DMS153 treated with DMSO at 0.1 percent for 48 hours (cell line): ENCODE data around the gene ASB10.

ENCODE experiments used
- DNase-seq: peaks from one replicate; lab custom pipeline; 2025; ENCODE audit not compliant: unreplicated experiment; lab: John Stamatoyannopoulos, UW

ASB10 gene

GRCh38 chr7:151189038-151189437, 2.0 kb upstream of the ASB10 start:
- no peak for DNase-seq

- no peak for DNase-seq
These were observed 1.1 kb upstream of the ASB10 start for GRCh38 chr7:151188252-151188542.

GRCh38 chr7:151187409-151188251, 580 bp upstream of the ASB10 start:
- no peak for DNase-seq

GRCh38 chr7:151185762-151186639, 1.0 kb downstream of the ASB10 start:
- DNase-seq = no peak

GRCh38 chr7:151181011-151181431, 6.0 kb downstream of the ASB10 start:
- no peak for DNase-seq

- no peak for DNase-seq
These were observed 7.1 kb downstream of the ASB10 start for GRCh38 chr7:151179946-151180345.

- DNase-seq = no peak
These were observed 7.7 kb downstream of the ASB10 start for GRCh38 chr7:151179287-151179860.

GRCh38 chr7:151178831-151179230, 8.2 kb downstream of the ASB10 start:
- no peak for DNase-seq

GRCh38 chr7:151178236-151178635, 8.8 kb downstream of the ASB10 start:
- no peak for DNase-seq

GRCh38 chr7:151177310-151177709, 9.7 kb downstream of the ASB10 start:
- DNase-seq = no peak

- no peak for DNase-seq
These were observed 10.6 kb downstream of the ASB10 start for GRCh38 chr7:151176401-151176800.

GRCh38 chr7:151175793-151176311, 11.2 kb downstream of the ASB10 start:
- DNase-seq = no peak

- no peak for DNase-seq
These were observed 11.8 kb downstream of the ASB10 start for GRCh38 chr7:151175047-151175792.

- DNase-seq = no peak
These were observed 12.6 kb downstream of the ASB10 start for GRCh38 chr7:151174246-151175046.

GRCh38 chr7:151173386-151174245, 13.4 kb downstream of the ASB10 start:
- no peak for DNase-seq

- peak; percentile 69 for DNase-seq
These were observed 14.5 kb downstream of the ASB10 start for GRCh38 chr7:151172273-151173141.

- DNase-seq = no peak
These were observed 18.3 kb downstream of the ASB10 start for GRCh38 chr7:151168787-151169162.
